GM20000 (cell line): ENCODE results near the gene DEK.

Source experiments
- DNase-seq: peaks from one replicate; pipeline ENCODE4 v3.0.0; 2012; ENCODE audit warnings: low spot score
- TF ChIP-seq, protein P1 (sequence below): IDR thresholded peaks from 2 replicates; pipeline ENCODE4 v1.5.1; 2012; ENCODE audit warnings: mild to moderate bottlenecking, control low read depth; ENCODE audit errors: extremely low read depth, missing control alignments

The DEK gene

DNA sequence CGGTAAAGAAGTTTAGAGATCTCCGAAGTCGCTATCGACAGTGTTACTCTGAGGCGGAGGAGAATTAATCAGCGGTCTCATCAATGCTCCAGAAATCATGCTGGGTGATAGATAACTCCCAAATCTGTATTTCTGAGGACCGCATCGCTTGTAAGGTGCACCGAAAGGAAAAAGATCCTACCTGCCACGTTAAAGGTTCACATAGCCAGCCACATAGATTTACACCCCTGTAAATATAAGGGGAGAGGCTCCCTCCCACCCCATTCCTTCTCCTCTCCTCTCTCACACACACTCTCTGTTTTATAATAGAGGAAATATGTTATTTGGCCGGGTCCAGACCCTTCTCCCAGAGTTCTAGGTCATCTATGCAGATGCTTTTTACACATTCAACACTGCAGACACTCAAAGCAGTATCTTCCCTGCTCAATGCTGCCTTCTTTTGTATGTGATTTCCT lies 620 bp upstream of the DEK start:
- TF ChIP-seq, protein P1, sequence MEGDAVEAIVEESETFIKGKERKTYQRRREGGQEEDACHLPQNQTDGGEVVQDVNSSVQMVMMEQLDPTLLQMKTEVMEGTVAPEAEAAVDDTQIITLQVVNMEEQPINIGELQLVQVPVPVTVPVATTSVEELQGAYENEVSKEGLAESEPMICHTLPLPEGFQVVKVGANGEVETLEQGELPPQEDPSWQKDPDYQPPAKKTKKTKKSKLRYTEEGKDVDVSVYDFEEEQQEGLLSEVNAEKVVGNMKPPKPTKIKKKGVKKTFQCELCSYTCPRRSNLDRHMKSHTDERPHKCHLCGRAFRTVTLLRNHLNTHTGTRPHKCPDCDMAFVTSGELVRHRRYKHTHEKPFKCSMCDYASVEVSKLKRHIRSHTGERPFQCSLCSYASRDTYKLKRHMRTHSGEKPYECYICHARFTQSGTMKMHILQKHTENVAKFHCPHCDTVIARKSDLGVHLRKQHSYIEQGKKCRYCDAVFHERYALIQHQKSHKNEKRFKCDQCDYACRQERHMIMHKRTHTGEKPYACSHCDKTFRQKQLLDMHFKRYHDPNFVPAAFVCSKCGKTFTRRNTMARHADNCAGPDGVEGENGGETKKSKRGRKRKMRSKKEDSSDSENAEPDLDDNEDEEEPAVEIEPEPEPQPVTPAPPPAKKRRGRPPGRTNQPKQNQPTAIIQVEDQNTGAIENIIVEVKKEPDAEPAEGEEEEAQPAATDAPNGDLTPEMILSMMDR, result no peak
- DNase-seq, result no peak

DNA sequence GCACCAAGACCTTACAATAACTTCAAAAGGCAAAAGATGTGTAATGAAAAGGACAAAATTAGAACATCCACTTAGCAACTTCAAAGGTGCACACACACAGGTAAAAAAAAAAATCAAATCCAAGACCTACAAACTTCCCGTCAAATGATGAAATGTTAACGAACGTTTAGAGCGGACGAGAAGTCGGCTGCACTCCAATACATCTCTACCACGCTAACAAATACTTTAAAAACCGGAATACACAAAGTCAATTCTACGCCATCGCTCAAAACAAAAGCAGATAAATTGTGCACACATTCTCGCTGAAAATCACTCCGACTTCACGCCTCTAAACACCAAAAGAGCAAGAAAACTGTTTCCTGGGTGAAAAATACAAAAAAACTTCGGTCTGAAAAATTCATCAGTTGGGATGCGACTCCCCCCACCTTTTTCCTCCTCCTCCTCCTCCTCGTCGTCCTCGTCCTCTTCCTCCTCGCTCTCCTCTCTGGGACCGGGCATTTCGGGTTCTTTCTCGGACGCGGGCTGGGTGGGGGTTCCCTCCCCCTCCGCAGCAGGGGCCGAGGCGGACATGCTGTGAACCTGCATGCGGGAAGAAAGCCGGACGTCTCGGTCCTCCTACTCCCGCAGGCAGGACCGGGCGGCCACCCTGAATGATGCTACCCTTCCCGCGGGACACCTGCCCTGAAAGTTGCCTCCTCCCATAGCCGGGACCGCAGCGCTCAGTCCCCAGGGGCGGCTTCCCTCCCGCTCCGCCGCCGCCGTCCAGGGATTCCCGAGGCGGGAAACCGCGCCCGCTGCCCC lies 712 bp downstream of the DEK start:
- no peak for DNase-seq
- TF ChIP-seq, protein P1, result no peak

DNA sequence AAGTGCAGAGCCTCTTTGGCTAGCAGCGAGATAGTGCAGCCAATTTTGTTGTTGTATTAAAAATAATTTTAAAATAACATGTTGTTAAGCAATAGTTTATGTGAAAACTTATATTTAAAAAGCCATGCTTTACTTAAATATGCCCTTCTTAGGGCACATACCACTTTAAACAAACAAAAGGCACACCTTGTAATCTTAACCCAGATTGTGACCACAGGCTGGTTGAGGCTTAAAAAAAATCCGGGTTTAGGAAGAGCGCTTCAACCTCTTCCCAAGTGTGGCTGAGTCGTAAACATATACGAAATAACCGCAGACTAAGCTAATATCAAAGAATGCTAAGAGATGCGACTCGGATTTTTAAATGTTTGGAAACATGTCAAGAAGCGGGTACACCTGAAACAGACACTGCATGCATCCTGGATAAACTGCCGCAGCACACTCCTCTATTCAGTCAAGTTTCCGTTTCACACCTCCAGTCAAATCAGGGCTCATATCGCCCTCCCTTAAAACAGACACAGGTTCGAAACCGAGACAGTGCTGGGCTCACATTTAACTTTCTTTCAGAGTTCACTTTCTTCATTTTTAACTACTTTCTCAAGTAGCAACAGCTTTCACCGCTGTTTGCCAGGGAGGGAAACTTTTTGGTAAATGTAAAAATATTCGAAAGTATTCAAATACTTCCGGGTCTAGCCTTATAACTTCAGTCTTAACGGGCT lies 1.5 kb downstream of the DEK start:
- TF ChIP-seq, protein P1, result no peak
- peak; percentile 85 for DNase-seq

DNA sequence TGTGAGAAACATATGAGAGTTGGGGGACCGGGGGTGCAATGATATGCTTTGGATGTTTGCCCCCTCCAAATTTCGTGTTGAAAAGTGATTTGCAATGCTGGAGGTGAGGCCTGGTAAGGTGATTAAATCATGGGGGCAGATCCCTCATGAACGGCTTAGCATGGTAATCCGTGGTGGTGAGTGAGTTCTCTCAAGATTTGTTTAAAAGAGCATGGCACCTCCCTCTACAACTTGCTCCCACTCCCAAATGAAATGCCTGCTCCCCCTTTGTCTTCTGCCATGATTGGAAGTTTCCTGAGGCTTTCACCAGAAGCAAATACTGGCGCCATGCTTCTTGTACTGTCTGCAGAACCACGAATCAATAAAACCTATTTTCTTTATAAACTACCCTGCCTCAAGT lies 2.5 kb downstream of the DEK start:
- TF ChIP-seq, protein P1, result no peak
- no peak for DNase-seq

DNA sequence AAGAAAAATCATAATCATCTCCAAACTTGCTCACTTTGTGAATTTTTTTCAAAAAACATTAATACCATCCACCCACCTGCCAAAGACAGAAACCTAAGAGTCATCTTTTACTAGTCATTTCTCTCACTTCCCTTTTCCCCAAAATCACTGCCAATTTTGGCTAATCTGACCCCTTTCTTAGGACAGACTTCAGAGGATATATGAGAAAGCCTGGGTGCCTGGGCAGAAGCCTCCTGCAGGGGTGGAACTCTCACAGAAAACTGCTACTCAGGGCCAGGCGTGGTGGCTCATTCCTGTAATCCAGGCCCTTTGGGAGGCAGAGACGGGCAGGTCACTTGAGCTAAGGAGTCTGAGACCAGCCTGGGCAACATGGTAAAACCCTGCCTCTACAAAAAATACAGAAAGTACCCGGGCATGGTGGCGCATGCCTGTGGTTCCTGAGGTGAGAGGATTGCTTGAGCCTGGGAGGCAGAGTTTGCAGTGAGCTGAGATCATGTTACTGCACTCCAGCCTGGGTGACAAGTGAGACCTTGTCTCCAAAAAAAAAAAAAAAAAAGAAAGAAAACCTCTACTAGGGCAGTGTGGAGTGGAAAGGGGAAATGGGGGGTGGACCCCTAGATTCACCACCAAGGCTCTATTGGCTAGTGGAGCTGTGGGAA lies 3.8 kb downstream of the DEK start:
- DNase-seq, result peak; percentile 47
- TF ChIP-seq, protein P1, result no peak

DNA sequence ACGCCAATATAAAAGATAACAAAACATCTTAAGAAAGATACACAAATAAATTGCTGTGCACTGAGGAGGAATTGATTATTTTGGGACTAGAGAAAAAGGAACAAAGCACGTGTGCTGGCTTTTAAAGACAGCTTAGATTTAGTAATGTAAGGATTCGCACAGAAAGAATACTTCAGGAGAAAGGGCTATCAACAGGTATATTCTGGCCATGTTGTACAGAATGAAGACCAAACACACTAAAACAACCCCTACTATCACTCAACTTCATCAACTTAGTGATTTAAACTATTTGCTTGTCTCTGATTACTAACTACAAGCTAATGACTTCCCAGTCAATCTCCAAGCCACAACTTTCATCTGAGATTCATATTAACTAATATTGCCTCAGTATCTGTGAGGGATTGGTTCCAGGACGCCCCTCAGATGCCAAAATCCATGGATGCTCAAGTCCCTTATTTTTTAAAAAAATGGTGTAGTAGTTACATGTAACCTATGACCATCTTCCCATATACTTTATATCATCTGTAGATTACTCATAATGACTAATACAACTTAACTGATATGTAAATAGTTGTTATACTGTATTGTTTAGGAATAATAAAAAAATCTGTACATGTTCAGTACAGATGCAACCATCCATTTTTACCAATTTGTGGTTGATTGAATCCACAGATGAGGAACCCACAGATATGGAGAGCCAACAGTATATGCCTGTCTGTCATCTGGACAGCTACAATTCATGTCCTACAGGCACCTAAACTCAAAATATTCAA lies 4.5 kb downstream of the DEK start:
- TF ChIP-seq, protein P1, result no peak
- DNase-seq, result no peak
